Cerebellar nuclear complex (tissue), 1 donor: ENCODE data around the gene CACNA2D1.

Experiments used
- DNase-seq, 2 experiments: peaks; one replicate each; lab custom pipeline; 2025; lab: John Stamatoyannopoulos, UW

The CACNA2D1 gene

GRCh38 chr7:81973117-81973516 lies 470.5 kb downstream of the CACNA2D1 start:
- no peak for DNase-seq

GRCh38 chr7:81960026-81960425 lies 483.6 kb downstream of the CACNA2D1 start:
- DNase-seq, result no peak

- no peak for DNase-seq
Observed at GRCh38 chr7:81957517-81957916, 486.1 kb downstream of the CACNA2D1 start.

- no peak for DNase-seq
Observed at GRCh38 chr7:81956520-81956919, 487.1 kb downstream of the CACNA2D1 start.

- no peak for DNase-seq
Observed at GRCh38 chr7:81949306-81949705, 494.3 kb downstream of the CACNA2D1 start.

GRCh38 chr7:81944058-81944457 lies 499.5 kb downstream of the CACNA2D1 start:
- DNase-seq, result no peak

GRCh38 chr7:81937091-81937490 lies 506.5 kb downstream of the CACNA2D1 start:
- no peak for DNase-seq

GRCh38 chr7:81934596-81935301 lies 508.8 kb downstream of the CACNA2D1 start:
- DNase-seq, result no peak

GRCh38 chr7:81932936-81933335 lies 510.6 kb downstream of the CACNA2D1 start:
- no peak for DNase-seq

GRCh38 chr7:81929386-81929785 lies 514.2 kb downstream of the CACNA2D1 start:
- no peak for DNase-seq

GRCh38 chr7:81926154-81926553 lies 517.4 kb downstream of the CACNA2D1 start:
- no peak for DNase-seq

- no peak for DNase-seq
Observed at GRCh38 chr7:81925530-81925929, 518.0 kb downstream of the CACNA2D1 start.

- no peak for DNase-seq
Observed at GRCh38 chr7:81924494-81924893, 519.1 kb downstream of the CACNA2D1 start.

GRCh38 chr7:81919494-81919893 lies 524.1 kb downstream of the CACNA2D1 start:
- DNase-seq, result no peak

- no peak for DNase-seq
Observed at GRCh38 chr7:81908220-81908619, 535.4 kb downstream of the CACNA2D1 start.

- no peak for DNase-seq
Observed at GRCh38 chr7:81903115-81903514, 540.5 kb downstream of the CACNA2D1 start.

GRCh38 chr7:81902536-81902935 lies 541.0 kb downstream of the CACNA2D1 start:
- DNase-seq, result no peak
